Left forelimb (tissue), 1 donor: ENCODE measurements around the gene COBL.
"Not testable (repeated sequence)": the region's sequence is repeated elsewhere in the genome, so short reads cannot be mapped to it uniquely, and the experiment has no call there.

Experiments used
- DNase-seq: peaks from one replicate; pipeline ENCODE4 v3.0.0-alpha.2; 2018; ENCODE audit warnings: low spot score

Gene COBL

DNA sequence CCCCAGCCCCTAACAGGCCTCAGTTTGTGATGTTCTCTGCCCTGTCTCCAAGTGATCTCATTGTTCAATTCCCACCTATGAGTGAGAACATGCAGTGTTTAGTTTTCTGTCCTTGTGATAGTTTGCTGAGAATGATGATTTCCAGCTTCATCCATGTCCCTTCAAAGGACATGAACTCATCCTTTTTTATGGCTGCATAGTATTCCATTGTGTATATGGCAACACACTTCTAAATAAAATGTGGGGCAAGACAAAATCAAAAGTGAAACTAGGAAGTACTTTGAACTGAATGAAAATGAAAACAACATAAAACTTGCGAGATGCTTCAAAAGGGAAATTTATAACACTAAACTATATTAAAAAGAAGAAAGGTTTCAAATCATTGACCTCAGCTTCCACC is 326.4 kb downstream of the COBL start:
- not testable (repeated sequence) for DNase-seq

DNA sequence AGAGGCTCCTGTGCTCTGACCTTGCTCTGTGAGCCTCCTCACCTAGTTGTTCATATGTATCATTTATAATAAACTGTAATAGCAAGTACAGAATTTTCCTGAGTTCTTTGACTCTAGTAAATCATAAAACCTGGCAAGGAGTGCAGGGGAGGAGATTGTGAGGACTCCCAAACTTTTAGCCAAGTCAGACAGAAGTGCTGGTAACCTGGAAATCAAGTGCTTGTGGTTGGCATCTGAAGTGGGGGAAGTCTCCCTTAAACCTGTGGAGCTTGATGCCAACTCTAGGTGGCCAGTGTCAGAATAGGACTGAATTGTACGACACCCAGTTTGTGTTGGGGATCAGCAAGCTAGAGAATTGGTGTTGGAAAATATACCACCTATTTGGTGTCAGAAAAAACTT is 327.6 kb downstream of the COBL start:
- no peak for DNase-seq

DNA sequence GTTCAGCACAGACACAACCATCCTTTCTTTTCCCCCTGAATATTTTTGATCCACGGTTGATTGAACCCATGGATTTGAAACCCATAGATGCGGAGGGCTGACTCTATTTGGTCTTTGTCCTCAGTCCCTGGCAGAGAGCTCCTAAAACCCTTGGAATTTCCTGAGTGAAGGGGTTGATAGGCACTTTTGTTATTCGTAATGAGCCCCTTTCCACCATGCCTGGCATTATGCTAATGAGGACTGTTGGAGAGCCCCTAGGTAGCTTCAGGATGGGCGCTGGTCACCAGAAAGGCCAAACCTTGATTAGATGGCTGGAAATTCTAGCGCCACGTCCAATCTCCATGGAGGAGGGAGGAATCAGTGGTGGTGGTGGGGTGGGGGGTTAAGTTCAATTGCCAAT is 328.1 kb downstream of the COBL start:
- no peak for DNase-seq

- no peak for DNase-seq
These were observed 331.5 kb downstream of the COBL start for GRCh38 chr7:50985096-50985495.

- DNase-seq = no peak
These were observed 332.8 kb downstream of the COBL start for GRCh38 chr7:50983850-50984249.

DNA sequence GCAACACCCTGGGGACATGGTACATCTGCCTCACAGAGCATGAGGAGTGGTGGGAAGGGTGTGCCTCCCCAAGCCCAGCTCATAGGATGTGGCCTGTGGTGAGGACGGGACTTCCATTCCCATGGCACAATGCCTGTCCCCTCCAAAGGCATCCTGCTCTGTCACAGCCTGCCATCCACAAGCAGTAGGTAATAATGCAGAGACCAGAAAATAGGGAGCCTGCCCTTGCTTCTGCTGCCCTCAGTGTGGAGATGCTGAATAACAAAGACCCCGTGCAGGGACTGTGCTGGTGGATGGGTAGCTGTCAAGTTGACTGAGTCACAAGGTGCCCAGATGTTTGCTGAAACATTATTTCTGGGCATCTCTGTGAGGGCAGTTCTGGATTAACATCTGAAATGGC is 334.0 kb downstream of the COBL start:
- no peak for DNase-seq

DNA sequence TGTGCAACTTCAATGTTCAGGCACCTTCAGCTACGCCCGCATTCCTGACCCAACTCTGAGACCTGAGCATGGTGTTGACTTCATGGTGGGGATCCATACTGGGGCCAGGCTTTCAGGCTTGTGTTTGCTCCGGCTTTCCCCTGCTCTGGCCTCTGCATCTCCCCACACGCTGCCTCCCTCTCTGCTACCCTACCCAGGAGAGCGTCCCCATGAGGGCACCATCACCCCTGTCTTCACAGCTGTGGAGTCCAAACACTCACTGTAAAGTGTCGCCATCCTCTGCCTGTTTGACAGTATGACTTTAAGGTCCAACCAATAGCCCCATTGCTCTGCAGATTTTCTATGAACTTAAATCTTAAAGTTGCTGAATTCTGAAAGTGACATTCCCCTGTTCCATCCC is 334.9 kb downstream of the COBL start:
- no peak for DNase-seq

DNA sequence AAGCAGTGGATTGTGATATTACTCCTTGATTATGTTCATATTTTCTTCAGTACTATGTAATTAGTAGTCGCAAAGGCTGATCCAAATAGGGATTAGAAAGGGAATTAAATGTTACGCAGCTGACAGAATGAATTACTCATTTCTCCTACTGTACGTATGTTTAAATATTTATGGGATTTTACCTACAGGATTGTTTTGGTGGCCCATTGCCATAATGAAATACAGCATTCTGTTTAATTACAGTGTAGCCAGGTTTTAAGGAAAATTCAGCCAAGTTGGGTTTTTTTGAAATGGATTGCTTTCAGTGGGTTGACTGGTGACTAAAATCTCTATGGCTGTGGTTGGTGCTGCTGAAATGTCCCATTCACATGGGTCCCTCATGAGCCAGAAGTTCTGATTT is 336.2 kb downstream of the COBL start:
- no peak for DNase-seq

DNA sequence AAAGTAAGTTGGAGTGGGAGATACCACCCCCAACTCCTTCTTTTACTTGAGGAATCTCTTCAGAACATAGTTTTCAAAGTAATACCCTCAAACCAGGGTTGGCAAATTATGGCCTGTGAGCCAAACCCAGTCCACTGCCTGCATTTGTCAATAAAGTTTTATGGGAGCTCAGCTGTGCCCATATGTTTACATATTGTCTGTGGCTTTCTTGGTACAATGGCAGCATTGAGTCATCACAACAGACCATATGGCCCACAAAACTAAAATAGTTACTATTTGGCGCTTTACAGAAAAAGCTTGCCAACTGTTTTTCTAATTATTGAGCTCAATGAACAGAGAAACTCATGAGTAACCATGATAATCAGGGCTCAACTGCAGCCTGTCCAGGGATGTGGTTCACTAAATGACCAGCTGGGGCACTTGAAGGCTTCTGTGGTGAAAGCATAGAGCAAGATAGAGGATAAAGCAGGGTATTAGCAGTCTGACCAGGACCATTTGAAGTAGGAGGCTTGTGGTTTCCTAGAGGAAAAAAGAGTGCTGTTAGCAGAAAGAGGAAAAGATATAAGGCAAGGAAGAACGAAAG is 337.9 kb downstream of the COBL start:
- no peak for DNase-seq

DNA sequence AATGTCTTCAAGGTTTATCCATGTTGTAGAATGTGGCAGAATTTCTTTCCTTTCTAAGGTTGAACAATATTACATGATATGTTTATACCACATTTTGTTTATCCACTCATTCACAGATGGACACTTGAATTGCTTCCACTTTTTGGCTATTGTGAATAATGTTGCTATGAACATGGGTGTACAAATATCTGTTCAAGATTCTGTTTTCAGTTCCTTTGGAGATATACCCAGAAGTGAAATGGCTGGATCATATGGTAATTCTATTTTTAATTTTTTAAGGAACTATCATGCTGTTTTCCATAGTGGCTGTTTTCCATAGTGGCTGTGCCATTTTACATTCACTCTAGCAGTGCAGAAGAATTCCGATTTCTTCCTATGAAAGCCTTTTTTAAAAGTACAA is 339.2 kb downstream of the COBL start:
- no peak for DNase-seq

DNA sequence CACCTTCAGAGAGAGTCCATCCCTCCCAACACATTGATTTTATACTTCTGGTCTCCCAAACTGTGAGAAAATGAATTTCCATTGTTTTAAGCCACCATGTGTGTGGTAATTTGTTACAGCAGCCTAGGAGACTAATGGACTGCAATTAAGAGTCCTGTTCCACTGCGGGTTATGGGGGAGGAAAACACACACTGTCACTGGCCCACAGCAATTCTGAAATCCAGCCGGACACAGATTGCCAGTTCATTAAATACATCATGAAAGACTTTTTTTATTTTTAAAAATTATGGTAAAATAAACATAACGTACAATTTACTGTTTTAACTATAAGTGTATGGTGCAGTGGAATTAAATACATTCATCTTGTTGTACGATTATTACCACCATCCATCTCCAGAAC is 340.5 kb downstream of the COBL start:
- no peak for DNase-seq

- DNase-seq = no peak
These were observed 342.4 kb downstream of the COBL start for GRCh38 chr7:50974240-50974639.

DNA sequence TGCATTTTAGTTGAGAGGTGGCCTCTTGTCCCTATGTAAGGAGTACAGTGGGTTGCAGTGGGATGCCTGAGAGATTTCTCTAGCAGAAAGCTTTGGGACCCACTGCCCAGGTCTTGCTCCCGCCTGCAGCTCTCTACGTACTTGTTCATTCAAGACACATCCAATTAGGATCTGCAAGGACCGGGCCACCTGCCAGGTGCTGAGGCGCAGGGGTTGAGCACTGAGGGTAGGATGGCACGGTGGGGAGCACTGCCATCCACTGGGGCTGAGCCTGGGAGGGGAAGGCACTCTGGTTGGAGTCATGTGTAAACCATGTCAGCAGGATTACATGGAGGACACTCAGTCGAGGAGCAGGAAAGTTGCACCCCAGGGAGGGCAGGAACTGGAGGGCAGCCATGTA is 342.8 kb downstream of the COBL start:
- no peak for DNase-seq

- DNase-seq = no peak
These were observed 346.5 kb downstream of the COBL start for GRCh38 chr7:50970092-50970491.
